NCI-H1694 treated with DMSO at 0.1 percent for 48 hours (cell line): Measurements from ENCODE around the gene COL12A1.

Experiments used
- DNase-seq: peaks from one replicate; lab custom pipeline; 2025; lab: John Stamatoyannopoulos, UW

COL12A1 gene

DNA sequence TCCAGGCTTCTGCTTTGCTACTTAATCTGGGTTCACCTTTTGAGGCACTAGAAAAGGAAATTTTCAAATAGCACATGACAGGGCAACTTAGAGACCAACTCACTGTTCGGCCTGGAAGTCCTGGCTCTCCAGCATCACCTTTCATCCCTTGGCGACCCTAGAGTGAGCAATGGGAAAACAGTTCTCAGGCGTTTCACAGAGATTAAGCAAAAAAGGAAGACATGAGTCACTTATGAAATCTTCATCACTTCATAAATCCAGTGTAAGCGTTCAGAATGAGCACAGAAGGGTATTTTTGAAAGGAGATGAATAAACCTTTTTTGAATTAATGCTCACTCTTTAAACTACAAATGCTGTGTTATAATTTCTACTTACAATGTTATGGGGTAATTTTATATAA, 104.0 kb downstream of the COL12A1 start:
- DNase-seq = no peak

DNA sequence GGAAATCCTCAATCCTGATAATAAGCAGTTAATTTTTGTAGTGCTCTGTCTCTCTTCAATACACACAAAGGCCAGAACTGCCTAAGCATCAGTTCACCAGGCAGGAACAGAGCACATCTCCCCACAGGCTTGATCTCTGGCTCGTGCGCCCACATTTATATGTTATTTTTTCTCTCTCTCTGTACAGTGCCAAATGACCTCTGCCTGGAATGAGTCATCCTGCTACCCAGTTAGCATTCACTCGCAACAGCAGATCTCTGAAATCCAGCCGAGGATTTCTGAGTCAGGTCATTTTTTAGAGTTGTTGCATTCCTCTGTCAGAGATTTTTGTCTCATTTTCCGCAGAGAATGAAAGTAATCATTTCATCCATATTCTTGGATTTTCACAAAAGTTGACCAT, 107.1 kb downstream of the COL12A1 start:
- no peak for DNase-seq

DNA sequence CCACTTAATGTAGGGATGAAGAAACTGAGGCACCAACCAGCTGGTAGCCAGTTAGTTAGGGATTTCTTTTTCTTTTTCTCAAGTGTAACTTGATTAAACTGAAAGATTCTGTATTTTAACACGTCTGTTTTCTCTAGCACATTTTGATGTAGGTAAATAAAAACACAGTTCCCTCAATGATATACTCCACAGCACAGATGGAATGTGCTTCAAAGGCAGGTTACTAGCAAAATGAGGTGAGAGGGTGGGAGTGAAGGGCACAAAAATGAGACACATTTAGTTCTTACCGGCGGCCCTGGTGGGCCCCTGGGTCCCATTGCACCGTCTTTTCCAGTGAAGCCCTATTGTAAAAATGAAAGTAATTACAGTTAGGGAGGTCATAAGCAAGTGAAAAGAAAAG, 108.9 kb downstream of the COL12A1 start:
- no peak for DNase-seq

DNA sequence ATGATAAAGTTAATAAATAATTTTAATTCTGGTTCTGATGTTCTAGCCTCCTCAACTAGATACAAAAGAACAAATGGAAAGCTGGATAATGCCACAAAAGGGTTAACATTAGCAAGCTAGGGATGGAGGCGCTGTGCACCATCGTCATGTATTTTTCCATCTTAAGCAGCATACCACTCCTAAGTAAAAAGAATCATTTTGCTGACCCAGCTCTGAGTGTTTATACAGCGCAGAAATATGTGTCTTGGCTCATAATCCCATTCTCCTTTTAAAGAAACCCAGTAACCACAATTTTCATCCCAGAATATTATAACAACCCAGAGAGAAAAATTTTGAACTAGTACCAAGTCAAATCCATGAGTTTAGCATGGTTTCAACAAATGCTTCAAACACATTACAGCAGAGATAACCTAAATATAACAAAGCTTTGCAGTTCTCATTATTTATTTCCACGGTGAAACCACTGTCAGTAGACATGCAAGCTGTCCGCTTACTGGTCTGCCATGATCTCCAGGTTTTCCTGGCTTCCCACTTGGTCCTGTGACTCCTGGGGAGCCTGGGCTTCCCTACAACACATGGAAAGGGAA, 111.1 kb downstream of the COL12A1 start:
- DNase-seq = no peak

DNA sequence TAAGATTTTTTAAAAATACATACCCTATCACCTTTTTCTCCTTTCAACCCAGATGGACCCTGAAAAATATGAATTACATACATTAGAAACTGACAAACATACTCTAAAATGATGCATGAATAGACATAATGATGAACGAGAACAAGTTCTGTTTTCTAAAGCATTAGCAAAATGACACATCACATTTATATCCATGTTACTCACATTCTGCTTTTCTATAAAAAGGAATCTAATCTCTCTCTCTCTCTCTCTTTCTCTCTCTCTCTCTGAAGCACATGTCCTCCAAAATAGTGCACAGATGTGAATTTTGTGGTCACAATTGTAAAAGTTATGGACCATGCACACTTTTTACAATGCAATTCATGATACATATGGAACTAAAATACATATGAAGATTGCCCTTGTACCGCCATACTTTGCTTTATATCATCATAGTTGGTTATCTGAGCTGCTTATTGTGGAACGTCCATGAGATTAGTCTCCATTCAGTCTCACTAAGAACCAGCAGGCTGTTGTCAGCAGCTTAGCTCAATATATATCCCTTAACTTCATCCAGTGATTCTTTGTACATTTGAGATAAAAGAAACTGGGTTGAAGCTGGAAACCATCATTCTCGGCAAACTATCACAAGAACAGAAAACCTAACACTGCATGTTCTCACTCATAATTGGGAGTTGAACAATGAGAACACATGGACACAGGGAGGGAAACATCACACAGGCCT, 114.2 kb downstream of the COL12A1 start:
- no peak for DNase-seq

DNA sequence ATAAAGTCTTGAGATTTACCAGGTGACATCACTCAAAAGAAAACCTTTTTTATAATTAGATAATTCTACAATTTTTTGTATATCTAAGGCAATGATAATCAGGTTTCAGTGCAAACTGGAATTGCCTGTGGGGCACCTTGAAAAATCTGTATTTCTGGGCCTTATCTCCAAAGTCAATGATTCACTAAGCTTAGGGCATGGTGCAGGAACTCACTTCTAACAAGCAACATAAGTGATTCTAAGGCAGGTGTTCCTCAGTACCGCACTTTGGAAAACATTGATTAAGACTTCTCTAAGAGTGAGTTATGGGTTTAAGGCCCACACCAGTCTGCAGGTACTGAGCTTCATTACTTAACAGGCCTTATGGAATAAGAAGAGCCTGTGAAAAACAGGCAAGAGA, 115.3 kb downstream of the COL12A1 start:
- DNase-seq = no peak

DNA sequence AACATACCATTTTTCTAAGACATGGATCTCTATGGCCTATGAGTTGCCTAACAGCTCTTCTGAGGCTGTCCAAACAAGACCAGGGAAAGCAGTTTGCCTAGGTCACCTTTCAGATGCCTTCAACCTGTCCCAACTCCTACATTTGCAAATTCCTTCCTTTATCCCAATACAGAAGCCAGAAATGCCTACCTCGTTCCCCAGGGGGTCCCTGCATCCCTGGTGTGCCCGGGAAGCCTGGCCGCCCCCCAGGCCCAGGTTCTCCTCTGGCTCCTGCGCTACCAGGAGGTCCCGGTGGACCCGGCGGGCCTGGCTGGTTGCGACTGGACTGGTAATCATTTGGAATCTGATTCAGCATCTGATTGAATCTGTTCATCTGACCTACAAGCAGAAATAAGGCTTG, 115.9 kb downstream of the COL12A1 start:
- DNase-seq = no peak

DNA sequence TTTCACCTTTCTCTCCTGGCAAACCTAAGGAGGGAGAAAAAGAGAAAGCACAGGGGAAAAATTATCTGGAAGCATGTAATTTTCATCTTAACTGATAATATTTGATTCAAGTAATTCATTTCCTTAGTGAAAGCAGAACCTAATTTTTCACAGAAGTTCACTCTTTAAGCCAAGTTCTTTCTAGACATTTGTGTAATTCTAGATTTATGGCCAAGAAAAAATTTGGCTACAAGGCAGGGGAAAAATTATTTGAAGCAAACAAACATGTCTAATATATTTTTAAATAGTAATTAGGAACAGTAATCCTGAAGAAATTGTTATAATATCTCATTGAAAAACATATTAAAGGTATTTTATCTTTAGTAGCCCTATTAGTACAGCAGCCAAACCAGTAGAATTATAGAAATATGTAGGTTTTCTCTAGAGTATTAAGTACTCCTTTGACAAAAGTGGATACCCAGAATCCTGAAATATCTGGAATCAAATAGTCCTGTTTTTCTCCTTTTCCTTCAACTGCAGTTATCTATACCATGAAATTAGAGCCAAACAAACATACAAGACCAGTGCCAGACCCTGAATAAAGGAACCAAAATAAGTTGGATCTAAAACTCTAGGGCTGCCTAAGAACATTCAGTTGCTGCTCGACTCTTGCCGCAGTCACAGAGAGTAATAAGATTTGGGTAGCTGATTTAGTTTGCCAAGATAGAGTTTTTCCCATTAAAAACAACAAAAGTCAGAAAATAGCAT, 116.5 kb downstream of the COL12A1 start:
- no peak for DNase-seq

DNA sequence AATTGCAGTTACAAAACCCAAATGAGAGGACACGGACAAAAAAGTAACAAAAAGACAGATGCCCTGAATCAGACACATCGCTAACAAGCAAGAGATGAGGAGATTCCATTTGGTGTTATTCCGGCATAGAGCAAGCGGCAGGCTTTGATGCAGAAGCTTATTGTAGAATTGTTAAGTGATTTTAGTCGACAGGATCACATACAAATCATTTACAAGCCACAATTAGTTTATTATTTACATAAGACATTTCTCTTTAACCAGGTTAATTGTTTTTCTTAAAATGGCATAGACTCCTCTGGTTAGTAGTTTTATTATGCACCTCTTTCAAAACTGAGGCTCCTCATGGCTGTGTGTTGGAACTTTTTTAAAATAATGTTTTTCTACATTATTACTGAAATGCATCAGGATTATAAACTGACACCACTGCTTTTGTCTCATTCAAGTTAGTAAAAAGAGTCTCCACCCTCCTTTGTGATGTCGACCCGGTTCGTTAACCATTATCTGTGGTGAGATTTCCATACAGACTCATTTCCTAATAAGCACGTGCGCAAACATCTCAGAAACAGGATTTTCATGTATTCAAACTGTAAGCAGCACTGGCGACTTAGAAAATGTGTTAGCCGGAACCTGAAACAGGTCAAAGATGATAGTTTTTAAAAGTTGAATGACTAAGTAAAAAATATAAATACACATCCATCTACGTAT, 119.8 kb downstream of the COL12A1 start:
- no peak for DNase-seq

DNA sequence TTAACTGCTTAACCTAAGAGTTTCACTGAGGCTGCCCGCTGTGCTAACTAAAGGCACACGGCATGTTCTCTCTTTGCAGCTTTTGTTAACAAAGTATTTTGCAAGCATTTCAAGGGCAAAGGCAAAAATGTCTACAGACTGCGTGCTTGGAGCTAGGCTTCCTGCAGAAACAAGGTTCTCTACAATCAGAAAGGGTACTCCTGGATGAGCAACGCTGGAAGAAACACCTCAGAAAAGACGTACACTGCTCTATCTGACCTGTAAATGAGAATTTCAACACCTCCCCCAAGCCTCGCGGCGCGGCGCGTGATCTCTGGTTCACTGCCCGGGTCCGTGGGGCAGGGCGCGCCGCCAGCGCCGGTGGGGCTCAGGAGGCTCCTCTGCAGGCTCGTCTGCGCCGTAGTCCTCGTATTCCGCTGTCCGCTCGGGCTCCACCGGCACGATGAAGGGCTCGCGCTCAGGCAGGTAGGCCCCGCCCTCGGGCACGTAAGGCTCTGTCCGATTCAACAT, 120.9 kb downstream of the COL12A1 start:
- no peak for DNase-seq

DNA sequence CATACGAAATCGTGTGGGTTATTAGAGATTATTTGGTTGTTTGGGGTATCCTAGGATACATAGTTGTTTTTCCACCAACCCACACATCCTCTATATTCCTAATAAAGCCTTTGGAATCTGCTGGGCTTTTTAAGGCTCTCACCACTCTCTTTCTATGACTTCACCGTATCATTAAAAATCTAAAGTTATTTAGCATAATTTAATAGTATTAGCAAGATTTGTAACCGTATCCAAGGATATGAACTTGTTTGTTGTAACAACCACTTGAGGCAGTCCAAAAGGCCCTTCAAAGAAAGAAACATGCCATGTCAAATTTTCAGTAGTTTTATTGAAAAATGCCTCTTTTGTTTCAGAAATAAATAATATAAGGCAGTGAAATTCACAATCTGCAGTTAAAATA, 121.8 kb downstream of the COL12A1 start:
- DNase-seq = no peak

DNA sequence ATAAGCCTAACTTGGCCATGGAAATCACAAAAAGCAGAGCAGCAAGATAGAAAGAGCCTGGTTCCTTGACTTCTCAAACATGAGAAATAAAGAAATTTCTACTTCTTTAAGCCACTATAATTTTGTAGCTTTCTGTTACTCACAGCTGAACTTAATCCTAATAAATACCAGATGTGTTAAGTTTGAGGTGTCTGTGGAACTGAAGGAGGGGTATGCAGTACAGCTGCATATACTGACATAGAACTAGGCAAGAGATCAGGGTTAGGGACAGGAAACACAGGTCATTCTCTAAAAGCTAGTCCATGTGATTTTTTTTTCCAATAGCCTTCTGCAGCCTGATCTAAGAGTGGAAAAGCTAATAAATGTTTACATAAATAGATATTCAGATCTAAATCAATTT, 123.9 kb downstream of the COL12A1 start:
- no peak for DNase-seq

DNA sequence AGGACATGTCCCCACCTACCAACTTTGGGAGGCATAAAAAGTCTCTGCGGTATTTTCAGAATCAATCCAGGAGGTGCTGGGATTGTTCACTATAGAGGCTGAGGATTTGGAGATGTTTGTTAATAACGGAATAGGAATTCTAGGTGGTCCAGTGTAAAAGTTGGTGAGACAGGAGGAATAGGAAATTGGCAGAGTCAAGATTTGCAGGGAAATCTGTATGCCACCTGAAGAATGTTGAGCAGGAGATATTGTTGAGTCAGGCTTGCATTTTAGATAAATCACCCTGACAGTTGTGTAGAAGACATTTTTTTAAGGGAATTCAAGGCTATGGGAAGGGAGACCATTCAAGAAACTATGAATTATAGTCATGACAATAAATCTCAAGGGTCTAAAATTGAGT, 124.8 kb downstream of the COL12A1 start:
- DNase-seq = no peak

DNA sequence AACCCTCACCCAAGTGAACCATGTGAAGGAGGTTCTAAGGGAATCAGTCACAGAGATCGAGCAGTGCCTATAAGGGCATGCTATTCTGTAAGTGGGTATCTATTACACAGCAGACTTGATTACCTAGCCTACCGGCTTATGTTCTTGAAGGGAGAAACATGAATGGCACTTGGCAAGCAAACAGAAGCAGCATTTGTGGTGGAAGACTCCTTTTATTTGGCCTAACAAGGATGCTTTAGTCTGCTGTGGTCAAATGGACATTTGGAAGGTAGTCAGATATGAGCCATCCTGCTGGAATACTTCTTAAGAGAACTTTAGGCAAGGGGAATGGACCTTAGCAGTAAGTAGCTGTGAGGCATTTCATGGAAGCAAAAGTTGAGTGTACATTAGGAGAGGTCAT, 126.3 kb downstream of the COL12A1 start:
- DNase-seq = no peak

DNA sequence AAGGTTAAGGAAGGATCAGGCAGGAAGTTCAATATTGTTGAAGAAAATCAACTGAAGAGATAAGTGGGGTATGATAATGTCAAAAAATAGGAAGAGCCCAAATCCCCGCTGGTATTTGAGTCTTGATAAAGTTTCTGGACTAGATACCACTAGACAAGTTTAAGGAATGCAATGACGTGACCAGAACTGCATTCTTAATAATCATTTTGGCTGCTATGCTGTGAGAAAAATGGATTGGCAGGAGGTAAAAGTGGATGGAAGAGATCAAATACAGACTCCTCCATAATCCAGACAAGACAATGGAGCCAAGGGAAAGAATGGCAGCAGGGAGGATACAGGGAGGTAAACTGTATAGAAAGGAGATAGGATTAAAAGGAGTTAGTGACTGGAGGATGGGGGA, 128.2 kb downstream of the COL12A1 start:
- no peak for DNase-seq

DNA sequence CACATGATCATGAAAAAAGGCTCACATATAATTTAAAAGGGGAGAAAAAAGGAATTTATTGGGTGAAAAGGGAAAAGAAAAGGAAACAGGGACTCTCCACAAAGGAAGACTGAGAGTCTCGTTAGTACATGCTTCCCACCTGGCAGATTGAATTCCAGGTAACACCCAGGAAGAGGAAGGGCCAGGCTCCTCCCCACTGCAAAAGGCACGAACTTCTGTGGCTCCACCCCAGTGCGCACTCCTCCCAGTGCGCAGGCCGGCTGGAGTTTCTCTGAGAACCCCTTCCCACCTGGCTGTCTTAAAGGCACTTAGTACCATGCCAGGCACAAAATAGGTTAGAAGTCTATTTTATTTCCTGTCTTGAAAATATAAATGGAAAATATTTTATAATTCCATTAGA, 129.8 kb downstream of the COL12A1 start:
- DNase-seq = no peak

DNA sequence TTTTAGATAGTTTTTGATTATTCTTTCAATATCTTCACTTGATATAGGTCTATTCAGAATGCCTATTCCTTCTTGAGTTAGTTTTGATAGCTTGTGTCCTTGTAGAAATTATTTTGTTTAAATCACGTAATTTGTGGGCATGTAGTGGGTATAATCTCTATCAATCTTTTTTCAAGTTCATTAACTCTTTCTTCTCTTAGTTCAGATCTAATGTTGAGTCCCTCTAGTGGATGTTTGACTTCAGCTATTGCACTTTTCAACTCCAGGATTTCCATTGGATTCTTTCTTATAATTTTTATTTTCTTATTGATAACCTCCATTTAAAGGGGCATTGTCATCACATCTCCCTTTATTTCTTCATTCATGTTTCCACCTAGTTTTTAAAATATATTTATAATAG, 135.6 kb downstream of the COL12A1 start:
- no peak for DNase-seq

DNA sequence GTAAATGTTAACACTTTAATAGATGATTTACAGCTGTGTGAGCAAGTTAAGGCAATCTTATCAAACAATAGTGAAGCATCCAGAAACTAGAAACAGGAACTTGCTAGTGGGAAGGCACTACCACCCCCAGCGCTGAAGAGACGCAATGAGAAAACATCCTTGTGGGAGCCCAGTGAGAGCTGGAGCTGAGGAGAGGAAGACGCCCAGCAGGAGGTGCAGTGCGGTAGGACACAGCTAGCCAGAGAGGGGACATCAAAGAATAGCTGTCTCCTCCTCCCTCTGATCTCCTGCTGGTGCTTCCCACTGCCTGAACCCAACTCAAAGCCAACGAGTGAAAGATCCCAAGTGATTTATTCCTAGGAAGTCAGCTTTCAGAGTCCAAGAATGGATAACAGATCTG, 140.3 kb downstream of the COL12A1 start:
- DNase-seq = no peak

DNA sequence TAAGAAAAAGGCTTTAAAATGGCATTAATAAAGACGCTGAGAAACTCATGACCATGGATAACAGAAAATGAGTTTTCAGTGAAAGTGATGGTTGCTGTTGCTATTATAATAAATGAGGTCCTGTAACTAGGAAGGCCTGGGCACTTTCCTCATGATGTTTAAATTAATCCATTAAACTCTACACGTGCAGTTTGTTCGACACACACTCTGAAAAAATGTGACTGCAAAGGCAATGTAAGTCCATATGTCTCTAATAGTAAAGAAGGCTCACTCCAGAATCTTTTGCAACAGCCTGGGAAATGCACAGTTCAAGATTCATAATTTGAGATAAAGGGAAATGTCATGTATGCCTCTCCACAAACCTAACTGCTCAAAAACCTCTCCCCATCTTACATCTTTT, 153.4 kb downstream of the COL12A1 start:
- no peak for DNase-seq

DNA sequence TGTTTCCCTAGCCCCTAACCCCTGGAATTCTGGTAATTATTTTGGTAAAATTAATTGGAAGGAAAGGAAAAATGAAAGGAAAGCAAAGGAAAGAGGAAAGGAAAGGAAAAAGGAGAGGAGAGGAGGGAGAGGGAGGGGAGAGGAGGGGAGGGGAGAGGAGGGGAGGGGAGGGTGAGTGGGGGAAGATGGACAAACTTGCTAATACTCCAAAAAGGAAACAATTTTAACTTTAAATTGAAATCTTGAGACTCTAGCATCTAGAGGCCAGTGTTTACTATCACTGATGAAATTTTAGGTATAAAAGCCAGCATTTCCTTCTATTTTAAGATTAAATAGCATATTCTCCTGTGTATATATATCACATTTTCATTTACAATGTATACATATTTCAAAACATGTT, 156.5 kb downstream of the COL12A1 start:
- no peak for DNase-seq

DNA sequence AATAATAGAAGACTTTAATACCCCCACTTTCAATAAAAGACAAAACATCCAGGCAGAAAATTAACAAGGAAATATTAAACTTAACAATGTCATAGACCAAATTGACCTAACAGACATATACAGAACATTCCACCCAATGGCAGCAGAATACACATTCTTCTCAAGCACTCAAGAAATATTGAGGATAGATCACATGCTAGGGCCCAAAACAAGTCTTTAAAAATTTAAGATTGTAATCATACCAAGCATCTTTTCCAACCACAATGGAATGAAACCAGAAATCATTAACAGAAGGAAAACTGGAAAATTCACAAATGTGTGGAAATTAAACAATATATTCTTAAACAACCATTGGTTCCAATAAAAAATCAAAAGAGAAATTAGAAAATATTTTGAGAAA, 161.0 kb downstream of the COL12A1 start:
- no peak for DNase-seq

DNA sequence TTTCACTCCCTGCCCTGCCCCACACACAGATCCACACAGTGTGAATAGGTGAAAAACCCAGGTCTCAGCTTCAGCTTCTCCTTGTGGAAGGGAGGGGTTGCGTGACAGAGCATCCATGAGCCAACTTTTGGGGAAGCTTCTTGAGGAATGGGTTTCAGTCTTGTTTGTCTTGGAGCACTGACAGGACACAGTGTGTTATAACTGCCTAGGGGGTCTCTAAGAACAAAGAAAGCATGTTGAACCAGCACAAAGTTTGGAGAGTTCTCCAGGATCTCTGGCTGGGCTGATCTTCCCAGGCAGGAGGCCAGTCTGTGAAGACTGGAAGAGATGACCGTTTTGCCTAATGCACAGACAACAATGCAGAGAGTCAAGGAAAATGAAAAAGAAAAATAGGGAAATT, 164.5 kb downstream of the COL12A1 start:
- no peak for DNase-seq
